Measurements from ENCODE around the gene ICA1. TPM values are rescaled to one million over a fixed set of nuclear protein-coding genes. Genes with fewer than 3 reads are reported as not detected.

Gene ICA1
- total RNA-seq, 2 donors from 2014 or later, result 1.4 to 9.7 TPM

- peaks cover 26% of the 10 kb centered on the region for H3K4me1 Mint-ChIP-seq
- no peaks in the 10 kb centered on the region for H3K27me3 Mint-ChIP-seq
- H3K4me3 Mint-ChIP-seq, result no peak overlapping the region
- H3K36me3 Mint-ChIP-seq (ENCODE audit: low read depth), result peaks cover 6% of the 10 kb centered on the region
- no peaks in the 10 kb centered on the region for H3K9me3 Mint-ChIP-seq
- peak; percentile 73 for ATAC-seq (replicated peaks)
- H3K27ac Mint-ChIP-seq, result peak overlapping the region; percentile 75
Measured at GRCh38 chr7:8135417-8135816, 126.5 kb downstream of the ICA1 start.

DNA sequence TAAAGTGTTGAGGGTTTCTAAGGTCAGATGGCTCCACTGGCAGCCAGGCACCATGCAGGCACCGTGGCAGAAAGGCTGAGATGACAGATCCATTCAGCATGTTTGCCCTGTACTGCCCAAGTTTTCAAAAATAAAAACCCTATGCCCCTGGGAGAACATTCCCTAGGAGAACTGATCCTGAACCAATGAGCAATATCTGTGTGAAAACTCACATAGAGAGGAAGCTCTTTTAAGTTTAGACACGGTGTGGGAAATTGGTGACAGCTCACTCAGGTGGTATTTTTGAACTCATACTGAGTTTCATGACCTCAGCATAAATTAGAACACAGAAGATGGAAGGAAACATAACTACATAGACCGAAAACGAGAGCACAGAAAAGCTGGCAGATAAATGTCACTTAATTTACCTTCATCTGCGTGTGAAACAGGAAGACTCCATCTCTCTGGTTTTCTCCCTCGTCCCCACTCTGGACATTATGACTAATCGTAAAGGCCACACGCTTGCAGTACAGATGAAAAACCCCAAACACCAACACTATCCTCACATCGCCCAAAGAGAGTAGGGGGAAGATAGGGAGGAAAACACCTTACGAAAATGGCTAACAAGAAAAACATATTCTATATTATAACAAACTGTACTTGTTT, 127.8 kb downstream of the ICA1 start:
- Mint-ChIP-seq H3K27ac (peak overlapping the region; percentile 75), H3K27me3 (no peaks in the 10 kb centered on the region), H3K4me3 (peak overlapping the region; percentile 58), H3K36me3 (ENCODE audit: low read depth) (peaks cover 6% of the 10 kb centered on the region), H3K4me1 (peaks cover 26% of the 10 kb centered on the region), H3K9me3 (no peaks in the 10 kb centered on the region)
- ATAC-seq (replicated peaks), result peak; percentile 81

- Mint-ChIP-seq H3K27ac (peak overlapping the region; percentile 75), H3K9me3 (no peaks in the 10 kb centered on the region), H3K4me1 (peaks cover 31% of the 10 kb centered on the region), H3K4me3 (peak overlapping the region; percentile 58), H3K27me3 (no peaks in the 10 kb centered on the region), H3K36me3 (ENCODE audit: low read depth) (peaks cover 6% of the 10 kb centered on the region)
- no peak for ATAC-seq (replicated peaks)
Measured at GRCh38 chr7:8133188-8133848, 128.6 kb downstream of the ICA1 start.

DNA sequence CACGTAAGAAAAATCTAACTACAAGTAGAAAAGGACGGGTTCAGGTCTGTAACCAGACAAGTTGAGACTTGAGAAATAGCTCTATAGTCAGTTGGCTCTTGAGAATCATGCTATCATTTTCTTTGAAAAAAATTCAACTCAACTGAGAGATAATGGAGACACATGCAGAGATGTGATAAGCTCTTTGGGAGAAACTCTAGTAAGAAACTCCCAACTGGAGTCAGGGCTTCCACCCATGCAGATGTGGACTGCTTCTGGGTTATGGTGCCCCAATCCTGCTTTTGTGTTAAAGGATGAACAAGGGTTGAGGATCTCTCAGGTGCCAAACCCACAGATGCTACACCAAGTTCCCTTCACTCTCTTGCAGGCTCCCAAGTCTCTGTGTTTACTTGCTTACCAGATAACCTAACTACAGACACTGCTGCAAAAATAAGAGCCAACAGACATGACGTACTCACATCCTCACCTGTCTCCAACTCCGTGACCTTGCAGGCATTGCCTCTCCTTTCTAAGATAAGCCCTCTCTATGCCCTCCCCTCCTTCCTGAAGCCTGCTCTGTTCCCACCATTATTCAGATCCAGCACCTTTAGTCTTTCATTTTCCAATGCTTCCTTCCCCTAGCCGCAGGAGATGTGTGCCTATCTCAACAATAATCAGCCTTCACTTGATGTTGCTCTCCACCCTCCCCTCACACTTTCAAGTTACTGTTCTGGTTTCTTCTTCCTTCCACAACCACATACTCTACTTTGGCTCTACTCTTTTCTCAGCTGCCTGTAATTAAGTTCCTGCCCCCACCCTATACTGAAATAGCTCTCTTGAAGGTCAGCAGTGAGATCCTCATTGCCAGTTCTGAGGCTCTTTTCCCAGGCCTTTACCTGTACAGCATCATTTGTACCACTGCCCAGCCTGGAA, 130.0 kb downstream of the ICA1 start:
- Mint-ChIP-seq H3K27ac (peak overlapping the region; percentile 26), H3K9me3 (no peaks in the 10 kb centered on the region), H3K4me3 (peak overlapping the region; percentile 58), H3K36me3 (ENCODE audit: low read depth) (peaks cover 6% of the 10 kb centered on the region), H3K27me3 (no peaks in the 10 kb centered on the region), H3K4me1 (peaks cover 40% of the 10 kb centered on the region)
- ATAC-seq (replicated peaks), result peak; percentile 20

DNA sequence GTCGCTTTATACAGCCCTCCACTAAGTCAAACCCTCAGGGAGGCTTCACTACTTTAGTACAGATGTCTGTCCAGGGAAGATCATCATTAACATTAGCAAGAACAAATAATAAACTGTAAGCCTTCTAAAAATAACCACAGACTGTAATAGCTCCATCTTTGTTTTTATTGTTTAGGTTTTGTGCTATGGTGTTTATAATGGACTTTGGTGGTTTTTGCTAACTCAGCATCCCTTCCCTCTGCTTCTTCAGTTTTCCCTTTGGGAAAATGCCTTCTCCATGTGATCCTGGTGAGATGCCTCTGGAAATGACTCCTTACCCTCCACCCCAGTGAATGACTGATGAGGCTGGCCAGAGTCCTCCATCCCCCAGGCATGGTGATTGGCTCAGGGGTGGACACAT, 131.3 kb downstream of the ICA1 start:
- peak overlapping the region; percentile 21 for H3K27ac Mint-ChIP-seq
- H3K9me3 Mint-ChIP-seq, result no peaks in the 10 kb centered on the region
- no peak for ATAC-seq (replicated peaks)
- H3K36me3 Mint-ChIP-seq (ENCODE audit: low read depth), result peaks cover 6% of the 10 kb centered on the region
- H3K27me3 Mint-ChIP-seq, result no peaks in the 10 kb centered on the region
- H3K4me1 Mint-ChIP-seq, result peaks cover 51% of the 10 kb centered on the region
- H3K4me3 Mint-ChIP-seq, result no peak overlapping the region

- Mint-ChIP-seq H3K4me1 (peaks cover 57% of the 10 kb centered on the region), H3K4me3 (peak overlapping the region; percentile 68), H3K27me3 (no peaks in the 10 kb centered on the region), H3K27ac (peak overlapping the region; percentile 47), H3K9me3 (no peaks in the 10 kb centered on the region), H3K36me3 (ENCODE audit: low read depth) (peaks cover 4% of the 10 kb centered on the region)
- ATAC-seq (replicated peaks), result no peak
Measured at GRCh38 chr7:8129318-8129659, 132.7 kb downstream of the ICA1 start.

- Mint-ChIP-seq H3K4me3 (peak overlapping the region; percentile 68), H3K27ac (peak overlapping the region; percentile 47), H3K27me3 (no peaks in the 10 kb centered on the region), H3K4me1 (peaks cover 53% of the 10 kb centered on the region), H3K36me3 (ENCODE audit: low read depth) (no peaks in the 10 kb centered on the region), H3K9me3 (no peaks in the 10 kb centered on the region)
- no peak for ATAC-seq (replicated peaks)
Measured at GRCh38 chr7:8128449-8129317, 133.3 kb downstream of the ICA1 start.

GRCh38 chr7:8126601-8127167, 135.3 kb downstream of the ICA1 start:
- Mint-ChIP-seq H3K4me1 (peaks cover 50% of the 10 kb centered on the region), H3K27me3 (no peaks in the 10 kb centered on the region), H3K4me3 (peak overlapping the region; percentile 85), H3K9me3 (no peaks in the 10 kb centered on the region), H3K27ac (peak overlapping the region; percentile 93), H3K36me3 (ENCODE audit: low read depth) (no peaks in the 10 kb centered on the region)
- no peak for ATAC-seq (replicated peaks)

- Mint-ChIP-seq H3K36me3 (ENCODE audit: low read depth) (no peaks in the 10 kb centered on the region), H3K27me3 (no peaks in the 10 kb centered on the region), H3K4me3 (peak overlapping the region; percentile 85), H3K9me3 (no peaks in the 10 kb centered on the region), H3K27ac (peak overlapping the region; percentile 93), H3K4me1 (peaks cover 56% of the 10 kb centered on the region)
- peak; percentile 87 for ATAC-seq (replicated peaks)
Measured at GRCh38 chr7:8125680-8126444, 136.1 kb downstream of the ICA1 start.

GRCh38 chr7:8121243-8121642, 140.7 kb downstream of the ICA1 start:
- Mint-ChIP-seq H3K36me3 (ENCODE audit: low read depth) (no peaks in the 10 kb centered on the region), H3K27ac (peak overlapping the region; percentile 79), H3K4me3 (peak overlapping the region; percentile 58), H3K27me3 (no peaks in the 10 kb centered on the region), H3K4me1 (peaks cover 46% of the 10 kb centered on the region), H3K9me3 (no peaks in the 10 kb centered on the region)
- ATAC-seq (replicated peaks), result no peak

- peak overlapping the region; percentile 79 for H3K27ac Mint-ChIP-seq
- no peaks in the 10 kb centered on the region for H3K27me3 Mint-ChIP-seq
- peak; percentile 46 for ATAC-seq (replicated peaks)
- H3K4me3 Mint-ChIP-seq, result peak overlapping the region; percentile 58
- peaks cover 45% of the 10 kb centered on the region for H3K4me1 Mint-ChIP-seq
- no peaks in the 10 kb centered on the region for H3K36me3 Mint-ChIP-seq (ENCODE audit: low read depth)
- no peaks in the 10 kb centered on the region for H3K9me3 Mint-ChIP-seq
Measured at GRCh38 chr7:8120390-8121058, 141.4 kb downstream of the ICA1 start.

- Mint-ChIP-seq H3K4me3 (no peak overlapping the region), H3K36me3 (ENCODE audit: low read depth) (no peaks in the 10 kb centered on the region), H3K9me3 (no peaks in the 10 kb centered on the region), H3K27me3 (no peaks in the 10 kb centered on the region), H3K4me1 (peaks cover 47% of the 10 kb centered on the region), H3K27ac (no peak overlapping the region)
- no peak for ATAC-seq (replicated peaks)
Measured at GRCh38 chr7:8119262-8119661, 142.7 kb downstream of the ICA1 start.

DNA sequence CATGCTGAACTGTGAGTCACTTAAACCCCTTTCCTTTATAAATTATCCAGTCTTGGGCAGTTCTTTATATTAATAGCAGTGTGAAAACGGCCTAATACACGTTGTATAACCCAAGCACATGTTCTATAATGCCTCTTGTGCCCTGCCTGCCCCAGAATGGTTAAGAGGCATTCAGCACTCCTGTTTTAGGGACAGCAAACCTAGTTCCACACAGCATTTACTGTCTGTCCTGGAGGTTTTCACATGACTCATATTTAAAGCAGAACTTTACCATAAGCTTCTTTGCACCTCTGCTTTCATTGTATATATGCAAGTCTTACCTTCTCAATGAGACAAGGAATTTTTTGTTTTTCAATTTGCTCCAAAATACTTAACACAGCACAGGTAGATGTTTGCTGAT, 144.8 kb downstream of the ICA1 start:
- ATAC-seq (replicated peaks), result peak; percentile 49
- H3K4me1 Mint-ChIP-seq, result peaks cover 43% of the 10 kb centered on the region
- peak overlapping the region; percentile 22 for H3K4me3 Mint-ChIP-seq
- no peaks in the 10 kb centered on the region for H3K36me3 Mint-ChIP-seq (ENCODE audit: low read depth)
- H3K27ac Mint-ChIP-seq, result no peak overlapping the region
- H3K27me3 Mint-ChIP-seq, result no peaks in the 10 kb centered on the region
- no peaks in the 10 kb centered on the region for H3K9me3 Mint-ChIP-seq
